HepG2 (cell line): ENCODE measurements around the gene ZFHX3. TPM values are rescaled to one million over a fixed set of nuclear protein-coding genes. Genes with fewer than 3 reads are reported as not detected.
A peak's percentile ranks its signal among the peaks of the same experiment; 100 is the strongest.

ENCODE experiments used
- ATAC-seq: fragments of 200-7000 bp; cut with Tn5 transposase; 3 replicates; pipeline ENCODE4 v1.9.1; 2020; ENCODE audit warnings: mild to moderate bottlenecking, moderate library complexity
- BruUV-seq: library from RNA; stranded (reverse); fragments of 400-500 nt; replicated peaks from 2 replicates; lab custom pipeline; 2021; lab: Mats Ljungman, UMichigan
- CTCF ChIA-PET: fragments of 300-600 bp; formaldehyde crosslinking; extraction: SDS; loops from one replicate; lab custom pipeline; 2021; ENCODE audit warnings: low total read pairs, inconsistent platforms, low intra/inter-chr PET ratio; lab: Yijun Ruan, JAX
- POLR2A ChIA-PET: fragments of 350-600 bp; sonication (Branson Sonifier 250); formaldehyde crosslinking; loops from one replicate; lab custom pipeline; 2020; ENCODE audit warnings: antibody characterized with exemption, inconsistent platforms; lab: Yijun Ruan, JAX
- DNase-seq: peaks from one replicate; pipeline ENCODE4 v3.0.0-alpha.2; 2015; ENCODE audit warnings: low spot score
- FAIRE-seq: peaks from 3 replicates; lab custom pipeline; 2011; peaks lifted over from hg19 to GRCh38; lab: Jason Lieb, UNC
- H2AFZ ChIP-seq: one replicate; pipeline ENCODE4 v1.6.1; 2011; ENCODE audit warnings: low read length, inconsistent platforms
- H3K27ac ChIP-seq: fragments of 300-600 bp; 3 replicates; pipeline ENCODE4 v1.8.0; 2011; ENCODE audit warnings: mixed run types, mild to moderate bottlenecking, mixed read lengths, low read length, inconsistent platforms; ENCODE audit not compliant: insufficient read depth; ENCODE audit errors: extremely low read length
- H3K27me3 ChIP-seq, 2 experiments: fragments of 200-600 bp in 1 of 2; 2 replicates in 1 of 2; 3 replicates in 1 of 2; pipeline versions ENCODE4 v1.6.0 to v1.8.0; 2011; ENCODE audit warnings: low read length in 2 of 2, mild to moderate bottlenecking in 2 of 2, moderate library complexity in 2 of 2, inconsistent platforms in 1 of 2; ENCODE audit not compliant: insufficient read depth in 2 of 2, control insufficient read depth in 1 of 2
- H3K36me3 ChIP-seq, 2 experiments: fragments of 200-600 bp in 1 of 2; replicated peaks in 1 of 2; 2 replicates in 1 of 2; 3 replicates in 1 of 2; pipeline versions ENCODE4 v1.5.1 to v1.8.0; 2011; ENCODE audit warnings: low read length in 2 of 2, inconsistent platforms in 1 of 2; ENCODE audit not compliant: insufficient read depth in 2 of 2, control insufficient read depth in 1 of 2
- H3K4me1 ChIP-seq: 2 replicates; pipeline ENCODE4 v1.5.1; 2012; ENCODE audit warnings: low read length, inconsistent platforms; ENCODE audit not compliant: insufficient read depth
- H3K4me2 ChIP-seq: 2 replicates; pipeline ENCODE4 v1.6.0; 2011; ENCODE audit warnings: low read depth, low read length, inconsistent platforms
- H3K4me3 ChIP-seq, 3 experiments: fragments of 200-600 bp in 1 of 3; sonication (generic), shearing (Covaris generic) in 1 of 3; replicated peaks in 1 of 3; 2 replicates each; pipeline ENCODE4 v1.5.1; 2011 to 2016; ENCODE audit warnings: low read length in 3 of 3, inconsistent platforms in 2 of 3, low read depth in 2 of 3, mild to moderate bottlenecking in 2 of 3, control low read depth in 1 of 3, mixed read lengths in 1 of 3; ENCODE audit not compliant: insufficient read depth in 1 of 3
- H3K79me2 ChIP-seq: one replicate; pipeline ENCODE4 v1.6.1; 2011; ENCODE audit warnings: low read length, inconsistent platforms; ENCODE audit not compliant: insufficient read depth
- H3K9ac ChIP-seq: 2 replicates; pipeline ENCODE4 v1.6.0; 2011; ENCODE audit warnings: mild to moderate bottlenecking, low read depth, low read length, inconsistent platforms; ENCODE audit not compliant: insufficient read depth
- H3K9me3 ChIP-seq: 2 replicates; pipeline ENCODE4 v1.5.1; 2012; ENCODE audit warnings: mild to moderate bottlenecking, low read length
- H4K20me1 ChIP-seq: 2 replicates; pipeline ENCODE4 v1.6.0; 2011; ENCODE audit warnings: inconsistent platforms, mild to moderate bottlenecking, low read length, moderate library complexity; ENCODE audit not compliant: insufficient read depth
- ATF7 ChIP-seq, 2 experiments: fragments of 450-650 bp in 1 of 2; sonication (generic) in 1 of 2; formaldehyde crosslinking in 1 of 2; IDR thresholded peaks; 2 replicates each; pipeline versions ENCODE4 v1.4.0 to v1.6.1; 2016 to 2020; ENCODE audit warnings: antibody characterized with exemption in 1 of 2, mild to moderate bottlenecking in 1 of 2, missing genetic modification reagents in 1 of 2
- FOXK2 ChIP-seq: fragments of 450-650 bp; IDR thresholded peaks from 2 replicates; pipeline ENCODE4 v1.6.1; 2016
- HNF4A ChIP-seq: sonication (generic); formaldehyde crosslinking; IDR thresholded peaks from 2 replicates; pipeline ENCODE4 v1.4.0; 2020; ENCODE audit warnings: missing genetic modification reagents
- HOXD1 ChIP-seq: sonication (generic); formaldehyde crosslinking; IDR thresholded peaks from 2 replicates; pipeline ENCODE4 v1.5.0; 2020; ENCODE audit warnings: missing genetic modification reagents
- MYC ChIP-seq: sonication (generic); formaldehyde crosslinking; IDR thresholded peaks from 2 replicates; pipeline ENCODE4 v1.9.0; 2021; ENCODE audit warnings: missing genetic modification reagents, borderline replicate concordance
- NCOA1 ChIP-seq: sonication (generic); formaldehyde crosslinking; IDR thresholded peaks from 2 replicates; pipeline ENCODE4 v1.9.0; 2021; ENCODE audit warnings: missing genetic modification reagents
- NFE2L1 ChIP-seq: sonication (generic); formaldehyde crosslinking; IDR thresholded peaks from 2 replicates; pipeline ENCODE4 v1.4.0; 2020; ENCODE audit warnings: missing genetic modification reagents, mild to moderate bottlenecking, borderline replicate concordance
- NPAS2 ChIP-seq: sonication (generic); formaldehyde crosslinking; IDR thresholded peaks from 2 replicates; pipeline ENCODE4 v1.8.0; 2022; ENCODE audit warnings: mild to moderate bottlenecking, missing genetic modification reagents, borderline replicate concordance
- PHF8 ChIP-seq: sonication (generic); formaldehyde crosslinking; IDR thresholded peaks from 2 replicates; pipeline ENCODE4 v1.5.0; 2020; ENCODE audit warnings: missing genetic modification reagents
- PITX1 ChIP-seq: sonication (generic); formaldehyde crosslinking; IDR thresholded peaks from 2 replicates; pipeline ENCODE4 v1.5.1; 2020; ENCODE audit warnings: mild to moderate bottlenecking, missing genetic modification reagents
- STAG1 ChIP-seq: sonication (generic); formaldehyde crosslinking; IDR thresholded peaks from 2 replicates; pipeline ENCODE4 v1.4.0; 2020; ENCODE audit warnings: missing genetic modification reagents
- TEAD3 ChIP-seq: optimal IDR thresholded peaks from 2 replicates; pipeline ENCODE3; 2016; ENCODE audit warnings: borderline replicate concordance
- TGIF2 ChIP-seq: IDR thresholded peaks from 2 replicates; pipeline ENCODE4 v1.6.1; 2016; ENCODE audit warnings: control low read depth, missing compliant biosample characterization
- TOE1 ChIP-seq: sonication (generic); formaldehyde crosslinking; IDR thresholded peaks from 2 replicates; pipeline ENCODE4 v1.4.0; 2020; ENCODE audit warnings: mild to moderate bottlenecking, missing genetic modification reagents
- ZBTB38 ChIP-seq: sonication (generic); formaldehyde crosslinking; IDR thresholded peaks from 2 replicates; pipeline ENCODE4 v1.5.1; 2020; ENCODE audit warnings: mild to moderate bottlenecking, missing genetic modification reagents
- ZMAT3 ChIP-seq: sonication (generic); formaldehyde crosslinking; conservative IDR thresholded peaks from 2 replicates; pipeline ENCODE4 v1.7.0; 2021; ENCODE audit warnings: missing genetic modification reagents
- ZNF460 ChIP-seq: sonication (generic); formaldehyde crosslinking; IDR thresholded peaks from 2 replicates; pipeline ENCODE4 v1.5.1; 2020; ENCODE audit warnings: missing genetic modification reagents, mild to moderate bottlenecking, borderline replicate concordance
- ZNF780A ChIP-seq: sonication (generic); formaldehyde crosslinking; IDR thresholded peaks from 2 replicates; pipeline ENCODE4 v1.8.0; 2022; ENCODE audit warnings: mild to moderate bottlenecking, missing genetic modification reagents, moderate library complexity
- WGBS: methylation state at CpG from one replicate; pipeline ENCODE4 v1.1.6; 2017; ENCODE audit warnings: low lambda C conversion rate; 5-methylcytosine and 5-hydroxymethylcytosine counted together
- in situ Hi-C: cut with HindIII; loops from 2 replicates; pipeline ENCODE4 v1.10.0; 2017; ENCODE audit warnings: low pct_unique_long_range_greater_than_20kb; ENCODE audit not compliant: extremely low pct_ligation_motif_present
- intact Hi-C: fragments of 100-400 bp; cut with micrococcal nuclease; formaldehyde crosslinking; loops from one replicate; pipeline ENCODE4 v1.10.0; 2022; ENCODE audit not compliant: unreplicated experiment
- polyA plus RNA-seq, 8 experiments: library from polyadenylated mRNA; depleted of rRNA in 3 of 8; stranded (reverse) in 7 of 8; unstranded in 1 of 8; fragments of >200 nt; fragmentation: Illumina TruSeq in 4 of 8; extraction: Trizol in 4 of 8; gene quantifications; 2 replicates each; pipeline versions ENCODE4 v1.2.1 to v1.2.3, GENCODE V29; 2011 to 2016; ENCODE audit warnings: low read depth in 4 of 8, missing spikeins in 1 of 8, mixed read lengths in 1 of 8; ENCODE audit not compliant: insufficient read depth in 1 of 8
- total RNA-seq, 5 experiments: library from RNA; depleted of rRNA; stranded (reverse); fragments of >200 nt; fragmentation: Illumina TruSeq; extraction: Trizol; gene quantifications; 2 replicates each; pipeline ENCODE4 v1.2.3, GENCODE V29; 2016; ENCODE audit warnings: low read depth in 1 of 5
- TF ChIP-seq, protein P1 (sequence below): sonication (generic); formaldehyde crosslinking; IDR thresholded peaks from 2 replicates; pipeline ENCODE4 v1.4.0; 2020; ENCODE audit warnings: missing genetic modification reagents
- TF ChIP-seq, protein P2 (sequence below): sonication (generic); formaldehyde crosslinking; IDR thresholded peaks from 2 replicates; pipeline ENCODE4 v1.4.0; 2020; ENCODE audit warnings: mild to moderate bottlenecking, missing genetic modification reagents

The ZFHX3 gene
- total and polyA plus RNA-seq, 2 of the 13 experiments (the other 11 are each of a cell fraction or from before 2014, with no cell fraction given), result 5.0 to 6.0 TPM

DNA sequence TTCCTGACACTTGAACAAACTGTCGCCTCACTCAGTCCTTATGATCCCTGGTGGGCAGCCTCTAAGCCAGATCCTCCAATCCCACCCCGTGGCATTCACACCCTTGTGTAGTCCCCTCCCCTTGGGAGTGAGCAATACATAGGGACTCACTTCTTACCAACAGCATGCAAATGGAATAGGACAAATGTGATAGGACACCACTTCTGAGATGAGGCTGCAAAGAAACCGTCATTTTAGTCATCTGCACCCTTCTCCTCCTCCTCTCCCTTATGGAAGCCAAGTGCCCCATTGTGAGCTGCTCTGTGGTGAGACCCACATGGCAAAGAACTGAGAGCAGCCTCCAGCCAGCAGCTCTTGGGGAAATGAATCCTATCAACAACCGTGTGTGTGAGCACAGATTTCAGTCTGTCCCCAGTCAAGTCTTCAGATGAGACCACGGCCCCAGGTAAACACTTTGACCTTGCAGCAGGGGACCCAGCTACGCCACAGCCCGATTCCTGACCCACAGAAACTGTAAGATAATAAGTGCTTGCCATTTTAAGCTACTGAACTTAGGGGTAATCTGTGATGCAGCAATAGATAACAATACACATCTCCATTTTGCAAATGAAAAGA is 46.9 kb downstream of the ZFHX3 start (continued):
- TF ChIP-seq TOE1 (CRISPR knock-in tag) (no peak), TGIF2 (CRISPR knock-in tag) (0 out of 2 replicates have a peak, but pooled peaks have one; percentile 5)

DNA sequence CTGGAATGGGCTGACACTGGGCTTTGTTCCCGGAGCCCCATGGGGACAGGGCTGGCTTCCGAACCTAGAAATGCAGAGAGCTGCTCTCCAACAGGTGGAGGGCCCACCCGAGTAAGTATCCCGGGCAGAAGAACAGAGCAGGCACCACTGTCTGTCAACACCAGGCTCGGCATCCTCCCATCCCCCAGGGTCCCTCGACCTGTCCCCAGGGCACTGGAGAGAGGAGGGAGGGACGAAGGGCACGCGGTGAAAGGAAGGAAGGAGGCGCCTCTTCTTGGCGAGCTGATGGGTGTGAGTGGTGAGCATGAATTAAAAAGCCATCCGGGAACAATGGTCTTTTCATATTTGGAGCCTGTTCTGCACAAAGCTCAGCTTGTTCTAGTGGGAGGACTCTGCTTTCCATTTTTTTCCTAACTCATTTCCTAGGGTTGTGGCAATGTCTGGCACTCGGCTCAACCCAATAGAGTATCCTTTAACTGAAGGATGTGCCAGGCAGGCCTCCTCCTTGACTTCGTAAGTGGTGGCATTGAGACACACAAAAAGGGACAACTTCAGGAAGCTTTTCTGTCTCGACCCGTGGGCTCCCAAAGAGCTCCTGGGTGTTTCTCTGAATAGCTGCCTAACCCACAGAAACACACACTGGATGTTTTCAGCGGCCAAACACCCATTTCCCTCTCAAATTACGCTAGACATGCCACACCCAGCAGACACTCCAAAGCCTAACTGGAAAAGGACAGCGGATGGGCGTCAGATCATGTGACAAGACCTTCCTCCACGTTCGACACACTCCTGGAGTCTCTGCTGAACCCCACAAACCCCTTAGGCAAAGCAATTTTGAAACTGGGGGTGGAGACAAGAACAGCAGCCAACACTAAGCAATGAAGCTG is 47.7 kb downstream of the ZFHX3 start:
- peak overlapping the region; percentile 92 for H3K4me2 ChIP-seq
- intact Hi-C loops (loop anchor here (2.0 to 5.0 kb wide), 2 partner anchors 21 to 47 kb away; partner anchors contain the start of gene ZFHX3), in situ Hi-C loops (no loop called here)
- no TSS peak for BruUV-seq
- H3K27ac ChIP-seq, result peak overlapping the region; percentile 71
- peak overlapping the region; percentile 34 to 59 (median 35); a peak in 5 of 6 replicates for H3K4me3 ChIP-seq
- ATAC-seq (peak; percentile 86), DNase-seq (peak; percentile 91), FAIRE-seq (peak; percentile 53)
- H3K79me2 ChIP-seq, result peaks cover 79% of the 10 kb centered on the region
- ChIA-PET CTCF (no interaction called here), POLR2A (interaction anchor here (0.8 to 1.2 kb wide), 3 partner anchors 20 to 71 kb away, joined by 3 to 4 read pairs (median 4); no protein-coding TSS in a partner anchor)
- peak overlapping the region; percentile 62 for H3K9ac ChIP-seq
- peaks cover 0 to 1% of the 10 kb centered on the region in 2 experiments; a peak in 2 of 5 replicates for H3K36me3 ChIP-seq
- peaks cover 9% of the 10 kb centered on the region for H3K9me3 ChIP-seq
- peaks cover 61% of the 10 kb centered on the region for H3K4me1 ChIP-seq
- H4K20me1 ChIP-seq, result peaks cover 33% of the 10 kb centered on the region; the same call in 1 of the 2 replicates
- H3K27me3 ChIP-seq, result no peaks in the 10 kb centered on the region
- 11% methylated on average over 21 of the region's 22 CpGs for WGBS
- no peak overlapping the region for H2AFZ ChIP-seq
- TF ChIP-seq NCOA1 (CRISPR knock-in tag), result 0 out of 2 replicates have a peak, but pooled peaks have one; percentile 38
- TF ChIP-seq NPAS2 (CRISPR knock-in tag), result no peak
- no peak for TF ChIP-seq ZNF780A (CRISPR knock-in tag)
- no peak for TF ChIP-seq ATF7 (IDR thresholded peaks at IDR 0.05)
- no peak for TF ChIP-seq ATF7 (CRISPR knock-in tag; IDR thresholded peaks at IDR 0.05)
- no peak for TF ChIP-seq ZMAT3 (CRISPR knock-in tag)
- TF ChIP-seq, protein P1, sequence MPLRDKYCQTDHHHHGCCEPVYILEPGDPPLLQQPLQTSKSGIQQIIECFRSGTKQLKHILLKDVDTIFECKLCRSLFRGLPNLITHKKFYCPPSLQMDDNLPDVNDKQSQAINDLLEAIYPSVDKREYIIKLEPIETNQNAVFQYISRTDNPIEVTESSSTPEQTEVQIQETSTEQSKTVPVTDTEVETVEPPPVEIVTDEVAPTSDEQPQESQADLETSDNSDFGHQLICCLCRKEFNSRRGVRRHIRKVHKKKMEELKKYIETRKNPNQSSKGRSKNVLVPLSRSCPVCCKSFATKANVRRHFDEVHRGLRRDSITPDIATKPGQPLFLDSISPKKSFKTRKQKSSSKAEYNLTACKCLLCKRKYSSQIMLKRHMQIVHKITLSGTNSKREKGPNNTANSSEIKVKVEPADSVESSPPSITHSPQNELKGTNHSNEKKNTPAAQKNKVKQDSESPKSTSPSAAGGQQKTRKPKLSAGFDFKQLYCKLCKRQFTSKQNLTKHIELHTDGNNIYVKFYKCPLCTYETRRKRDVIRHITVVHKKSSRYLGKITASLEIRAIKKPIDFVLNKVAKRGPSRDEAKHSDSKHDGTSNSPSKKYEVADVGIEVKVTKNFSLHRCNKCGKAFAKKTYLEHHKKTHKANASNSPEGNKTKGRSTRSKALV, result 0 out of 2 replicates have a peak, but pooled peaks have one; percentile 46
- no peak for TF ChIP-seq PHF8 (CRISPR knock-in tag)
- TF ChIP-seq ZBTB38 (CRISPR knock-in tag), result peak; percentile 54
- no peak for TF ChIP-seq FOXK2
- TF ChIP-seq, protein P2, sequence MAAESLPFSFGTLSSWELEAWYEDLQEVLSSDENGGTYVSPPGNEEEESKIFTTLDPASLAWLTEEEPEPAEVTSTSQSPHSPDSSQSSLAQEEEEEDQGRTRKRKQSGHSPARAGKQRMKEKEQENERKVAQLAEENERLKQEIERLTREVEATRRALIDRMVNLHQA (CRISPR knock-in tag), result no peak
- TF ChIP-seq NFE2L1 (CRISPR knock-in tag), result no peak
- peak; percentile 59 for TF ChIP-seq TEAD3 (CRISPR knock-in tag)
- TF ChIP-seq ZNF460 (CRISPR knock-in tag), result no peak
- no peak for TF ChIP-seq PITX1
- TF ChIP-seq HOXD1, result peak; percentile 24; the same call in 1 of the 2 replicates
- TF ChIP-seq HNF4A (CRISPR knock-in tag), result peak; percentile 58
- peak; percentile 17; the same call in 1 of the 2 replicates for TF ChIP-seq STAG1
- peak; percentile 67; the same call in 1 of the 2 replicates for TF ChIP-seq MYC (CRISPR knock-in tag)
